ENCODE measurements around the gene ZNF483. TPM values are rescaled to one million over a fixed set of nuclear protein-coding genes. Genes with fewer than 3 reads are reported as not detected.
"Not testable (repeated sequence)": the region's sequence is repeated elsewhere in the genome, so short reads cannot be mapped to it uniquely, and the experiment has no call there.

Gene ZNF483
- total RNA-seq, 3 donors from 2014 or later, result 1.3 to 27.4 (median 2.0) TPM

DNA sequence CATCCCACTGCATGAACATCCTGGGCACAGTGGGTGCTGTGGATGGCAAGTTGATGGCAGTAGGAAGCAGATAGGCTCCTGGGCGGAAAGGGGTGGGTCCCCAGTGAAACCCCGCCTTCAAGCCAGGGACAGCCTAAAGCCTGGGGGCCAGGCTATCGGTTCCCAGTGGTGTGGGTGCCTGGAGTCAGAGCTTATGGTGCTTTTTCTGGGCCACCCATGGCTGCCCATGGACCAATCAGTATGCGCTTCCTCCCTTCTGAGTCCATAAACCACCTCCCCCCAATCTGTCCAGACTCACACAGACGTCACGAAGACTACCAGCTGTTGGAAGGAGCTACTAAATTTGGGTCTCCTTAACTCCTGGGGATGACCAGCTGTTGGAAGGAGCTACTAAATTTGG is 23.3 kb upstream of the ZNF483 start:
- Histone ChIP-seq H3K4me1 (ENCODE audit: low read depth) (no peaks in the 10 kb centered on the region), H3K4me3 (no peak overlapping the region), H3K9me3 (no peaks in the 10 kb centered on the region), H3K36me3 (ENCODE audit: low read depth) (no peaks in the 10 kb centered on the region)
- TF ChIP-seq, protein P1, sequence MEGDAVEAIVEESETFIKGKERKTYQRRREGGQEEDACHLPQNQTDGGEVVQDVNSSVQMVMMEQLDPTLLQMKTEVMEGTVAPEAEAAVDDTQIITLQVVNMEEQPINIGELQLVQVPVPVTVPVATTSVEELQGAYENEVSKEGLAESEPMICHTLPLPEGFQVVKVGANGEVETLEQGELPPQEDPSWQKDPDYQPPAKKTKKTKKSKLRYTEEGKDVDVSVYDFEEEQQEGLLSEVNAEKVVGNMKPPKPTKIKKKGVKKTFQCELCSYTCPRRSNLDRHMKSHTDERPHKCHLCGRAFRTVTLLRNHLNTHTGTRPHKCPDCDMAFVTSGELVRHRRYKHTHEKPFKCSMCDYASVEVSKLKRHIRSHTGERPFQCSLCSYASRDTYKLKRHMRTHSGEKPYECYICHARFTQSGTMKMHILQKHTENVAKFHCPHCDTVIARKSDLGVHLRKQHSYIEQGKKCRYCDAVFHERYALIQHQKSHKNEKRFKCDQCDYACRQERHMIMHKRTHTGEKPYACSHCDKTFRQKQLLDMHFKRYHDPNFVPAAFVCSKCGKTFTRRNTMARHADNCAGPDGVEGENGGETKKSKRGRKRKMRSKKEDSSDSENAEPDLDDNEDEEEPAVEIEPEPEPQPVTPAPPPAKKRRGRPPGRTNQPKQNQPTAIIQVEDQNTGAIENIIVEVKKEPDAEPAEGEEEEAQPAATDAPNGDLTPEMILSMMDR (IDR thresholded peaks at IDR 0.05), result no peak
- no peak for DNase-seq
- no peak for ATAC-seq
- intact Hi-C loops (cut with DNase I, micrococcal nuclease), result no loop called here

GRCh38 chr9:111502506-111502905 is 22.5 kb upstream of the ZNF483 start:
- Histone ChIP-seq H3K4me3 (no peak overlapping the region), H3K36me3 (ENCODE audit: low read depth) (no peaks in the 10 kb centered on the region), H3K9me3 (no peaks in the 10 kb centered on the region), H3K4me1 (ENCODE audit: low read depth) (no peaks in the 10 kb centered on the region)
- DNase-seq (no peak), ATAC-seq (no peak)
- intact Hi-C loops (cut with DNase I, micrococcal nuclease), result no loop called here
- TF ChIP-seq, protein P1 (IDR thresholded peaks at IDR 0.05), result no peak

- H3K4me3 ChIP-seq; DNase-seq; ATAC-seq; intact Hi-C loops (cut with DNase I, micrococcal nuclease); H3K4me1 ChIP-seq (ENCODE audit: low read depth); H3K36me3 ChIP-seq (ENCODE audit: low read depth); H3K9me3 ChIP-seq: not testable (repeated sequence)
Observed at GRCh38 chr9:111511581-111511980, 13.4 kb upstream of the ZNF483 start.

- TF ChIP-seq, protein P1 (IDR thresholded peaks at IDR 0.05), result no peak
- Histone ChIP-seq H3K36me3 (ENCODE audit: low read depth) (no peaks in the 10 kb centered on the region), H3K4me1 (ENCODE audit: low read depth) (no peaks in the 10 kb centered on the region), H3K9me3 (no peaks in the 10 kb centered on the region), H3K4me3 (no peak overlapping the region)
- intact Hi-C loops (cut with DNase I, micrococcal nuclease), result no loop called here
- DNase-seq (no peak), ATAC-seq (no peak)
Observed at GRCh38 chr9:111514967-111515366, 10.0 kb upstream of the ZNF483 start.

GRCh38 chr9:111516061-111516465 is 8.9 kb upstream of the ZNF483 start:
- ATAC-seq (peak; percentile 25), DNase-seq (no peak)
- H3K4me3 ChIP-seq, result no peak overlapping the region
- intact Hi-C loops (cut with DNase I, micrococcal nuclease), result no loop called here
- no peaks in the 10 kb centered on the region for H3K36me3 ChIP-seq (ENCODE audit: low read depth)
- TF ChIP-seq, protein P1 (IDR thresholded peaks at IDR 0.05), result no peak
- no peaks in the 10 kb centered on the region for H3K4me1 ChIP-seq (ENCODE audit: low read depth)
- H3K9me3 ChIP-seq, result no peaks in the 10 kb centered on the region

DNA sequence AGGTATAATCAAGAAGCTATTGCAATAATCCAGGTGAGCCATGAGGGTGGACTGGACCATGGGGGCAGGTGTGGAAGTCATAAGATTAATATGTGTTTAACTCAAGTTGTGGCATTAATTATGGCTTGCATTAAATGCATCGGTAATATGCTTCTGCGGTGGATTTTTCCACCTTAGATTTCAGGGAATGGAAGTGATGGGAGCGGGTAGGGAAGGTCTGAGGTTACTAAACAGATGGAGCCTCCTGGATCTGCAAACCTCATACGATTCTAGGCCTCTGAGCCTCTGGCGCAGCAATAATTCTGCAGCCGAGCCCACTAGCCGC is 286 bp upstream of the ZNF483 start:
- Histone ChIP-seq H3K9me3 (no peaks in the 10 kb centered on the region), H3K36me3 (ENCODE audit: low read depth) (no peaks in the 10 kb centered on the region), H3K4me1 (ENCODE audit: low read depth) (no peaks in the 10 kb centered on the region), H3K4me3 (no peak overlapping the region)
- TF ChIP-seq, protein P1 (IDR thresholded peaks at IDR 0.05), result no peak
- no peak for DNase-seq
- intact Hi-C loops (cut with DNase I, micrococcal nuclease), result no loop called here
- ATAC-seq, result no peak

Measured in mucosa of descending colon (tissue), 3 donors.